Panc1 (cell line): ENCODE data around the gene RYR3. TPM values are rescaled to one million over a fixed set of nuclear protein-coding genes. Genes with fewer than 3 reads are reported as not detected.

Experiments
- ATAC-seq: fragments of 200-7000 bp; cut with Tn5 transposase; 2 replicates; pipeline ENCODE4 v1.9.1; 2020; ENCODE audit warnings: mild to moderate bottlenecking, moderate library complexity
- BruUV-seq: library from RNA; stranded (reverse); fragments of 400-500 nt; replicated peaks from 2 replicates; lab custom pipeline; 2021; lab: Mats Ljungman, UMichigan
- CTCF ChIA-PET: fragments of 300-600 bp; sonication (Branson Sonifier 250); formaldehyde crosslinking; loops from one replicate; lab custom pipeline; 2022; ENCODE audit warnings: antibody characterized with exemption; lab: Charles Lee
- POLR2A ChIA-PET: fragments of 300-600 bp; sonication (Branson Sonifier 250); formaldehyde crosslinking; loops from one replicate; lab custom pipeline; 2022; ENCODE audit warnings: antibody characterized with exemption; lab: Charles Lee
- DNase-seq: peaks from one replicate; pipeline ENCODE4 v3.0.0-alpha.2; 2010; ENCODE audit warnings: low read depth, low spot score
- H3K27ac ChIP-seq: 2 replicates; pipeline ENCODE4 v1.5.1; 2011; ENCODE audit warnings: mild to moderate bottlenecking, low read length, inconsistent platforms
- H3K27me3 ChIP-seq: fragments of 200-500 bp; sonication (Bioruptor generic); 2 replicates; pipeline ENCODE4 v1.6.0; 2014; ENCODE audit warnings: low read length, inconsistent platforms; ENCODE audit not compliant: control insufficient read depth, insufficient read depth
- H3K36me3 ChIP-seq: fragments of 200-500 bp; sonication (Bioruptor generic); 2 replicates; pipeline ENCODE4 v1.5.1; 2014; ENCODE audit warnings: inconsistent platforms, mild to moderate bottlenecking, low read length, moderate library complexity; ENCODE audit not compliant: control insufficient read depth, insufficient read depth
- H3K4me1 ChIP-seq: 2 replicates; pipeline ENCODE4 v1.5.1; 2011; ENCODE audit warnings: inconsistent platforms, mild to moderate bottlenecking, low read length, moderate library complexity; ENCODE audit not compliant: control insufficient read depth, insufficient read depth
- H3K4me3 ChIP-seq, 2 experiments: 2 replicates each; pipeline ENCODE4 v1.5.1; 2011 to 2012; ENCODE audit warnings: low read depth in 2 of 2, low read length in 2 of 2, mild to moderate bottlenecking in 2 of 2, inconsistent platforms in 1 of 2, moderate library complexity in 1 of 2
- H3K9me3 ChIP-seq: fragments of 200-500 bp; sonication (Bioruptor generic); 2 replicates; pipeline ENCODE4 v1.5.1; 2014; ENCODE audit warnings: low read depth, mild to moderate bottlenecking, inconsistent platforms, low read length, moderate library complexity; ENCODE audit not compliant: control insufficient read depth, insufficient read depth
- CTCF ChIP-seq: fragments of 450-650 bp; IDR thresholded peaks from 2 replicates; pipeline ENCODE4 v1.5.1; 2017; ENCODE audit warnings: mild to moderate bottlenecking
- POLR2AphosphoS5 ChIP-seq: IDR thresholded peaks from 2 replicates; pipeline ENCODE4 v1.6.1; 2012; ENCODE audit warnings: mild to moderate bottlenecking, low read depth, low read length, moderate library complexity
- REST ChIP-seq, 2 experiments: IDR thresholded peaks; 2 replicates each; pipeline ENCODE4 v1.6.1; 2011 to 2012; ENCODE audit warnings: low read depth in 2 of 2, control low read depth in 1 of 2, low read length in 1 of 2, mild to moderate bottlenecking in 1 of 2, moderate library complexity in 1 of 2; ENCODE audit not compliant: insufficient read depth in 1 of 2
- SIN3A ChIP-seq: IDR thresholded peaks from 2 replicates; pipeline ENCODE4 v1.6.1; 2012; ENCODE audit warnings: low read depth, mild to moderate bottlenecking, low read length, moderate library complexity, borderline replicate concordance; ENCODE audit not compliant: insufficient read depth
- TCF7L2 ChIP-seq: IDR thresholded peaks from 2 replicates; pipeline ENCODE4 v1.6.1; 2011; ENCODE audit warnings: mild to moderate bottlenecking, low read depth, low read length, inconsistent platforms
- in situ Hi-C: cut with HindIII; loops from 2 replicates; pipeline ENCODE4 v1.10.0; 2016; ENCODE audit warnings: low sequenced_read_pairs, low pct_unique_long_range_greater_than_20kb
- intact Hi-C: fragments of 100-400 bp; cut with micrococcal nuclease; formaldehyde crosslinking; loops from one replicate; pipeline ENCODE4 v1.10.0; 2022; ENCODE audit not compliant: unreplicated experiment
- total RNA-seq: library from RNA; stranded (reverse); gene quantifications from one replicate; pipeline ENCODE4 v1.2.1, GENCODE V29; 2021; ENCODE audit not compliant: unreplicated experiment

The RYR3 gene
- total RNA-seq, 1 experiment from 2014 or later, result not detected

GRCh38 chr15:33518421-33518820 lies 207.7 kb downstream of the RYR3 start:
- CTCF ChIA-PET, result no interaction called here
- no TSS peak for BruUV-seq
- ATAC-seq (no peak), DNase-seq (no peak)
- Histone ChIP-seq H3K27me3 (peaks cover 6% of the 10 kb centered on the region), H3K27ac (no peak overlapping the region), H3K9me3 (no peaks in the 10 kb centered on the region), H3K4me1 (no peaks in the 10 kb centered on the region), H3K4me3 (no peak overlapping the region), H3K36me3 (no peaks in the 10 kb centered on the region)
- TF ChIP-seq REST (IDR thresholded peaks at IDR 0.05; ENCODE audit: insufficient read depth in 1 of 2, low read depth in 2 of 2, low read length in 1 of 2), result no peak
- no peak for TF ChIP-seq SIN3A
- TF ChIP-seq POLR2AphosphoS5, result no peak
- TF ChIP-seq TCF7L2, result no peak
- no peak for TF ChIP-seq CTCF
- POLR2A ChIA-PET, result no interaction called here
- in situ Hi-C loops, result no loop called here
- intact Hi-C loops, result no loop called here

- CTCF ChIA-PET, result no interaction called here
- H3K36me3 ChIP-seq, result no peaks in the 10 kb centered on the region
Observed at GRCh38 chr15:33524274-33524673, 213.5 kb downstream of the RYR3 start.

More at GRCh38 chr15:33524274-33524673, 213.5 kb downstream of the RYR3 start:
- POLR2A ChIA-PET, result no interaction called here
- TF ChIP-seq TCF7L2 (no peak), CTCF (no peak), SIN3A (no peak), REST (IDR thresholded peaks at IDR 0.05; ENCODE audit: insufficient read depth in 1 of 2, low read depth in 2 of 2, low read length in 1 of 2) (no peak), POLR2AphosphoS5 (no peak)
- no peak overlapping the region for H3K27ac ChIP-seq
- intact Hi-C loops, result loop anchor here (5.0 to 10.0 kb wide), 2 partner anchors 47 to 181 kb away; no protein-coding TSS in a partner anchor
- peaks cover 3% of the 10 kb centered on the region for H3K27me3 ChIP-seq
- ATAC-seq (no peak), DNase-seq (no peak)
- no peaks in the 10 kb centered on the region for H3K9me3 ChIP-seq
- no TSS peak for BruUV-seq
- H3K4me1 ChIP-seq, result no peaks in the 10 kb centered on the region
- H3K4me3 ChIP-seq, result no peak overlapping the region
- in situ Hi-C loops, result no loop called here
